ENCODE results near the gene SCGB1D1. TPM values are rescaled to one million over a fixed set of nuclear protein-coding genes. Genes with fewer than 3 reads are reported as not detected.
"Not testable (repeated sequence)": the region's sequence is repeated elsewhere in the genome, so short reads cannot be mapped to it uniquely, and the experiment has no call there.

The SCGB1D1 gene
- polyA plus RNA-seq, 12 donors, result not detected

GRCh38 chr11:62157603-62158002 is 32.4 kb upstream of the SCGB1D1 start:
- DNase-seq, result no peak

DNA sequence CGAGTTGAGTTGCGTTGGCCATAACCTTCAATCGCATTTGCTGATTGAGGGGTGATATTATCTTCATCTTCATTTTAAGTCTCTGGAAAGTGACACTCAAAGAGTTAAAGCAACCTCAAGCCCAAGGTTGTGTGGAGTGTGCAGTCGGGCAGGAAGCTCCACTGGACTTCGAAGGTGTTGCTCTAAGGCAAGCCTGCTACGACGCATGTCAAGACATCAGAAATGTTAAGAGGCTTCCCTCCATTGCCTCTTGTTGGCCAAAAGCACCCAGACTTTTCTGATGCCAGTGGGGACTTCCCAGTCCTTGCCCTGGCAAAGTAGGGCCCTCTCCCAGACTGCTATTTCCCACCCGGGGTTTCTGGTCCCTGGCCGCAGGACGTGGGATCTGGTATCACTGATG is 23.6 kb upstream of the SCGB1D1 start:
- no peak for DNase-seq

GRCh38 chr11:62169448-62169847 is 20.6 kb upstream of the SCGB1D1 start:
- DNase-seq, result no peak

DNA sequence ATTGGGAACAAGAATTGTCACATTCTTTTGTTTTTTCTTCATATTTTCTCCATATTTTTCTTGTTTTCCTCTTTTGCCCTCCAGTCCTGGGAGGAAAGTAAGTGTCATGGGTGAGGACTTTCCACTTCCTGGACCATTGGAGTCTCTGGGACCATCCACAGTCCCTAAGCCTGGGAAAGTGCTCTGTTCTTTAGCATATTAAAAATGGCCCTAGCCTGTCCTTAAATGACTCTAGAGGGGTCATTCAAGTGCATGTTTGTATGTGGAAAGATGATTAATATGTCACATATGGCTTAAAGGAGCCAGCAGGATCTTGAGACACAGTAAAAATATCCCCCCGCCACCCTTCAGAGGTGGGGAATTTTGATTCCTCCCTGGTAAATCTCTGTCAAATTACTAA is 20.1 kb upstream of the SCGB1D1 start:
- no peak for DNase-seq

DNA sequence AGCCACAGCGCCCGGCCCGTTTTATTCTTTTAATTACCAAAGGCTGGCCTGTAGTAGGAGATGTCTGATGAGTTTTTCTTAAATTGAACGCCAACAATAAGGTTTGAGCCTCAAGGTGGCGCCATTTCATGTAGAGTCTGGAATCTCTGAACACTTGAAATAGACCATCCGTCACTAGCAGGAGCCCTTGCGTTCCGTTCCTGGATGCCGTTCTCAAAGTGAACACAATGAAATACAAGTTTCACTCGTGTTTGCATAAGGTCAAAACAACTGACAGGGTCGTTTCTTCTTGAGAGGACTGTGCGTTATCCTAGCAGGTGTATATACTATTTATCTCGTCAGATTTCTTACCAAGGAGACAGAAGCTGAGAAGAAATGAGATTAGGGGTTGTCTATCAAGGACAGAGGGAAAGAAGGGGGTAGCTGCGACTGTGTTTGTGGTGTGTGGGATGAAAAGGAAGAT is 18.7 kb upstream of the SCGB1D1 start:
- DNase-seq, result peak; percentile 73

DNA sequence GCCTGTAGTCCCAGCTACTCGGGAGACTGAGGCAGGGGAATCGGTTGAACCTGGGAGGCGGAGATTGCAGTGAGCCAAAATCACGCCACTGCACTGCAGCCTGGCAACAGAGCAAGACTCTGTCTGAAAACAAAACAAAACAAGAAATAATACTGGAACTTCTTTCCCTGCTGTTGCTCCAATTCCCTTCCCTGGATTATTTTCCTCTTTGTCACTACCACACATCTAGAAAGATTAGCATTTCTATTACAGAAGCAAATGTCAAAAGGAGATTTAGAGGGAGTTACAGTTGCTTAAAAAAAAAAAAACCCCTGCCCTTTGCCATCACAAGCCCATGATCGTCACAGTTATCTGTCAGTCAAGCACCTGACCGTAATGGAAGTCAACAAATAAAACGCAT is 17.7 kb upstream of the SCGB1D1 start:
- DNase-seq, result no peak

DNA sequence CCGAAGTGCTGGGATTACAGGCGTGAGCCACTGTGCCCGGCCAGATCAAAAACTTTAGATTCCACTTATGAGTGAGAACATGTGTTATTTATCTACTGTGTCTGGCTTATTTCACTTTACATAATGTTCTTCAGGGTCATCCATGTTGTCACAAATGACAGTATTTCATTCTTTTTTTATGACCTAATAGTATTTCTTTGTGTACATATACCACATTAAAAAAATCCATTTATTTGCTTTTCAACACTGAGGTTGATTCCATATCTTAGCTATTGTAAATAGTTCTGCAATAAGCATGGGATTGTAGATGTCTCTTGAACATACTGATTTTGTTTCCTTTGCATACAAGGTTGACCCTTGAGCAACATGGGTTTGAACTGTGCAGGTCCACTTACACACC is 13.2 kb upstream of the SCGB1D1 start:
- DNase-seq, result no peak

DNA sequence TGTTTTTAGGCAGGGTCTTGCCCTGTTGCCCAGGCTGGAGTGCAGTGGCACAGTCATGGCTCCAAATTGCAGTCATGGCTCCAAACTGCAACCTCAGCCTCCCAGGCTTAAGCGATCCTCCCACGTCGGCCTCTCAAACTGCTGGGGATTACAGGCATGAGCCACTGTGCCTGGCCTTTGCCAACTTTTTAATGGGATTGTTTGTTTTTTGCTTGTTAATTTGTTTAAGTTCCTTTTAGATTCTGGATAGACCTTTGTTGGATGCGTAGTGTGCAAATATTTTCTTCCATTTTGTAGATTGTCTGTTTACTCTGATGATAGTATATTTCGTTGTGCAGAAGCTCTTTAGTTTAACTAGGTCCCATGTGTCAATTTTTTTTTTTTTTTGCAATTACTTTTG is 10.0 kb upstream of the SCGB1D1 start:
- no peak for DNase-seq

- DNase-seq, result no peak
Measured at GRCh38 chr11:62181097-62181496, 8.9 kb upstream of the SCGB1D1 start.

DNA sequence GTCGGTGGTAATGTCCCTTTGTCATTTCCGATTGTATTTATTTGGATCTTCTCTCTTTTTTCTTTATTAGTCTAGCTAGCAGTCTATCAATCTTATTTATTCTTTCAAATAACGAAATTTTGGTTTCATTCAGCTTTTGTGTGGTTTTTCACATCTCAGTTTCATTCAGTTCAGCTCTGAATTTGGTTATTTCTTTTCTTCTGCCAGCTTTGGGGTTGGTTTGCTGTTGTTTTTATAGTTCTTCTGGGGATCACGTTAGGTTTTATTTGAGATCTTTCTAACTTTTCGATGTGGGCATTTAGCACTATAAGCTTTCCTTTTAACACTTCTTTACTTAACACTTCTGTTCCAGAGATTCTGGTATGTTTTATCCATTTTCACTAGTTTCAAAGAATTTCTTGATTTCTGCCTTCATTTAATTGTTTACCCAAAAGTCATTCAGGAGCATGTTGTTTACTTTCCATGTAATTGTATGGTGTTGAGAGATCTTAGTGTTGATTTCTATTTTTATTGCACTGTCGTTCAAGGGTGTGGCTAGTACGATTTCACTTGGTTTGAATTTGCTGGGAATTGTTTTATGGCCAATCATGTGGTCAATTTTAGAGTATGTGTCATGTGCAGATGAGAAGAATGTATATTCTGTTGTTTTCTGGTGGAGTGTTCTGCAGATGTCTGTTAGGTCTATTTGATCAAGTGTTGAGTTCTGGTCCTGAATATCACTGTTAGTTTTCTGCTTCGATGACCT is 7.7 kb upstream of the SCGB1D1 start:
- DNase-seq, result no peak

GRCh38 chr11:62186195-62186594 is 3.8 kb upstream of the SCGB1D1 start:
- DNase-seq, result no peak

- no peak for DNase-seq
Measured at GRCh38 chr11:62193952-62194351, 3.9 kb downstream of the SCGB1D1 start.

DNA sequence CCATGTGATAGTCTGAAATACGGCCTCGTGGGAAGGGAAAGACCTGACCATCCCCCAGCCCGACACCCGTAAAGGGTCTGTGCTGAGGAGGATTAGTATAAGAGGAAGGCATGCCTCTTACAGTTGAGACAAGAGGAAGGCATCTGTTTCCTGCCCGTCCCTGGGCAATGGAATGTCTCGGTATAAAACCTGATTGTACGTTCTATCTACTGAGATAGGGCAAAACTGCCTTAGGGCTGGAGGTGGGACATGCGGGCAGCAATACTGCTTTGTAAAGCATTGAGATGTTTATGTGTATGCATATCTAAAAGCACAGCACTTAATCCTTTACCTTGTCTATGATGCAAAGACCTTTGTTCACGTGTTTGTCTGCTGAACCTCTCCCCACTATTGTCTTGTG is 5.0 kb downstream of the SCGB1D1 start:
- not testable (repeated sequence) for DNase-seq

DNA sequence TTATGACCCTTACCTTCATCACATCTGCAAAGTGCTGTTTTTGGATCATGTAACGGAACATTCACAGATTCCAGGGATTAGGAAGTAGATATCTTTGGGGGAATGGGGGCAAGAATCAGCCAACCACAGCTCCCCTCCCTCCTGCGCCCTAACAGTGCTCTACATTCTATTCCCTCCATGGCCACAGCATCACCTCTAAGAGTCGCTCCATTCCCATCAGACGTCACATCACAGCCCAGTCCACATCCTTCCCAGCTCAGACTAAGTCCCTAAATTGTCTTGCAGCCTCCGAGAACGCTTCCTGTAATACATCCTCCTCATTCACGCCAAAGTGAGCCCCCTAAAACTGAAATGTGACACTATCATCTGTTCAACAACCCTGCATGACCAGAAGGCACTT is 5.9 kb downstream of the SCGB1D1 start:
- no peak for DNase-seq

GRCh38 chr11:62197400-62197799 is 7.4 kb downstream of the SCGB1D1 start:
- not testable (repeated sequence) for DNase-seq

GRCh38 chr11:62201376-62201775 is 11.4 kb downstream of the SCGB1D1 start:
- no peak for DNase-seq

GRCh38 chr11:62202910-62203309 is 12.9 kb downstream of the SCGB1D1 start:
- no peak for DNase-seq

DNA sequence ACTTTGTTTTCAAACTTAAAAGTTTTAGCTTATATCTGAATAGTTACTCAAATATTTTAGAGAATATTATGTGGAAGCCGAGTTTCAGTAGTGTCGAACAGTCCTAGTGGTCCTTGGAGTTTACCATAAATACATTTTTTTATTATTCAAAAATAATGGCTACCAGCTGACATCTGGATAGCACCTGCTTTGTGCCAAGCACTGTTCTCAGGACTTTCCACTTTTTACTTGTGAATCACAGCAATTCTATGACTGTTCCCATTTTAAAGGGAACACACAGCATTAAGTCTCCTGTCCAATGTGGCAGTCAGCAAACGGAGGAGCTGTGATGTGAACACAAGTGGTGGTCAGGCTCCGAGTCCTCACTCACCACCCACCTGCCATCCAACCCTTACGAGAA is 14.4 kb downstream of the SCGB1D1 start:
- no peak for DNase-seq

GRCh38 chr11:62205441-62205840 is 15.4 kb downstream of the SCGB1D1 start:
- DNase-seq, result no peak

GRCh38 chr11:62206276-62207066 is 16.5 kb downstream of the SCGB1D1 start:
- DNase-seq, result not testable (repeated sequence)

DNA sequence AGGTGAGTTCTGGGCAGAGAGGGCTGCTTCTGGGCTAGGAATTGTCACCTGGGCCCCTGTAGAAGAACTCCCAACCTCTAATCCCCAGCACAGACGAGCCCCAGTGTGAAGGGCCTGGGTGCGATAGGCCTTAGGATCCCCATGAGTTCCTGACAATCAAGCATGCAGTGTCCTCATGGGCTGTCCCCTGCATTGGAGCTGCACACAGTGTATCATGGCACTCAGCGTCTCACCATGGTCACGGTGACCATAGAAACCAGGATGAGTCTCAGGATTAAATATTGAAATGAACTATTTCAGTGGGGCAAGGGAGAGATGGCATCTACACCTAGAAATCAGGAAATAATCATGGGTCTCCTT is 18.7 kb downstream of the SCGB1D1 start:
- DNase-seq, result no peak

GRCh38 chr11:62217191-62217748 is 27.3 kb downstream of the SCGB1D1 start:
- no peak for DNase-seq

- no peak for DNase-seq
Measured at GRCh38 chr11:62221498-62221897, 31.5 kb downstream of the SCGB1D1 start.
